ENCODE data around the gene RTL10.

Gene RTL10

DNA sequence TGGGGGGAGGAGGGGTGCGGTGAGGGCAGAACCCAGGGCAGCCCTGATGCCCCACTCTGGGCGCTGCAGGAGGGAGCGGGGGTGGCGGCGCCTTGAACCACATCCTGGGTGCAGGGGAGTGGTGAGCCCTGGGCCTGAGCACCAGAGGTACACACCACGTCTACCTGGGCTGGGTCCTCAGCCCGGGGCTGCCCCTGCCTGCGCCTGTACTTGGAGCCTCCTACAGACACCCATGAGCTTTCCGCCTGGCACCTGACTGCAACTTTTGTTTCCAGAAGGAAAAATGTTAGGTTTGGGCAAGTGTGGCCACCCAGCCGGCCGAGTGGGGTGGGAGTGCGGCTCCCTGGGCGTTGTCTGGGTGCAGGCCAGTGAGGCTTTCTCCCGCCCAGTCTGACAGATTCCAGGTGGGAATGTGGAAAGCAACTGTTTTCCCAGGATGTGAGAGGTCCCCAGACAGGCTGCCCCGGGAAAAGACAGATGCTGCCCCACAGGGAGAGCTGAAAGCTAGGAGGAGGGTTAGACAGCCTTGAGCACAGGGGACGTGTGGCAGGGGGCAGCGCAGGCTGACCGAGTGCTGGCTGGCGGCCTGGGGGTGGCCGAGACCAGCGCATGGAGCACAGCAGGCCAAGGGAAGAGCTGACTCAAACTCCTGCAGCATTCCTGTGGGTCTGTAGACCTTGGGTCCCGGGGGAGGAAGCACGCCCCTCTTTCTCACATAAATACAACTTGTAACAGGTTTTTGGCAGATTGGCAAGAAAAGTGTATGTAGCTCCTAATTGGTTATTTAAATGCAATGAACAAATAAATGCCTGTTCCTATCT, 44.1 kb downstream of the RTL10 start:
- Histone ChIP-seq H3K9me3 (ENCODE audit: control insufficient read depth in 2 of 2, low read length in 2 of 2) (no peaks in the 10 kb centered on the region), H3K27me3 (ENCODE audit: control insufficient read depth in 1 of 2, insufficient read depth in 2 of 2, low read length in 2 of 2) (no peaks in the 10 kb centered on the region), H3K4me3 (ENCODE audit: low read length in 2 of 2) (no peak overlapping the region), H3K4me1 (ENCODE audit: control insufficient read depth, insufficient read depth, low read length) (peaks cover 3% of the 10 kb centered on the region), H3K9ac (ENCODE audit: low read length in 2 of 2) (no peak overlapping the region), H3K36me3 (ENCODE audit: control insufficient read depth in 2 of 2, insufficient read depth in 2 of 2, low read length in 2 of 2) (no peaks in the 10 kb centered on the region), H3K27ac (ENCODE audit: low read length) (no peak overlapping the region)

GRCh38 chr22:19809741-19810140, 44.9 kb downstream of the RTL10 start:
- Histone ChIP-seq H3K4me1 (ENCODE audit: control insufficient read depth, insufficient read depth, low read length) (peaks cover 3% of the 10 kb centered on the region), H3K4me3 (ENCODE audit: low read length in 2 of 2) (no peak overlapping the region), H3K27me3 (ENCODE audit: control insufficient read depth in 1 of 2, insufficient read depth in 2 of 2, low read length in 2 of 2) (no peaks in the 10 kb centered on the region), H3K27ac (ENCODE audit: low read length) (no peak overlapping the region), H3K36me3 (ENCODE audit: control insufficient read depth in 2 of 2, insufficient read depth in 2 of 2, low read length in 2 of 2) (no peaks in the 10 kb centered on the region), H3K9ac (ENCODE audit: low read length in 2 of 2) (no peak overlapping the region), H3K9me3 (ENCODE audit: control insufficient read depth in 2 of 2, low read length in 2 of 2) (no peaks in the 10 kb centered on the region)

GRCh38 chr22:19808873-19809478, 45.7 kb downstream of the RTL10 start:
- H3K9me3 ChIP-seq (ENCODE audit: control insufficient read depth in 2 of 2, low read length in 2 of 2): no peaks in the 10 kb centered on the region
- no peaks in the 10 kb centered on the region for H3K27me3 ChIP-seq (ENCODE audit: control insufficient read depth in 1 of 2, insufficient read depth in 2 of 2, low read length in 2 of 2)
- no peak overlapping the region for H3K9ac ChIP-seq (ENCODE audit: low read length in 2 of 2)
- H3K4me3 ChIP-seq (ENCODE audit: low read length in 2 of 2): no peak overlapping the region
- H3K27ac ChIP-seq (ENCODE audit: low read length): no peak overlapping the region
- H3K36me3 ChIP-seq (ENCODE audit: control insufficient read depth in 2 of 2, insufficient read depth in 2 of 2, low read length in 2 of 2): no peaks in the 10 kb centered on the region
- peaks cover 3% of the 10 kb centered on the region for H3K4me1 ChIP-seq (ENCODE audit: control insufficient read depth, insufficient read depth, low read length)

DNA sequence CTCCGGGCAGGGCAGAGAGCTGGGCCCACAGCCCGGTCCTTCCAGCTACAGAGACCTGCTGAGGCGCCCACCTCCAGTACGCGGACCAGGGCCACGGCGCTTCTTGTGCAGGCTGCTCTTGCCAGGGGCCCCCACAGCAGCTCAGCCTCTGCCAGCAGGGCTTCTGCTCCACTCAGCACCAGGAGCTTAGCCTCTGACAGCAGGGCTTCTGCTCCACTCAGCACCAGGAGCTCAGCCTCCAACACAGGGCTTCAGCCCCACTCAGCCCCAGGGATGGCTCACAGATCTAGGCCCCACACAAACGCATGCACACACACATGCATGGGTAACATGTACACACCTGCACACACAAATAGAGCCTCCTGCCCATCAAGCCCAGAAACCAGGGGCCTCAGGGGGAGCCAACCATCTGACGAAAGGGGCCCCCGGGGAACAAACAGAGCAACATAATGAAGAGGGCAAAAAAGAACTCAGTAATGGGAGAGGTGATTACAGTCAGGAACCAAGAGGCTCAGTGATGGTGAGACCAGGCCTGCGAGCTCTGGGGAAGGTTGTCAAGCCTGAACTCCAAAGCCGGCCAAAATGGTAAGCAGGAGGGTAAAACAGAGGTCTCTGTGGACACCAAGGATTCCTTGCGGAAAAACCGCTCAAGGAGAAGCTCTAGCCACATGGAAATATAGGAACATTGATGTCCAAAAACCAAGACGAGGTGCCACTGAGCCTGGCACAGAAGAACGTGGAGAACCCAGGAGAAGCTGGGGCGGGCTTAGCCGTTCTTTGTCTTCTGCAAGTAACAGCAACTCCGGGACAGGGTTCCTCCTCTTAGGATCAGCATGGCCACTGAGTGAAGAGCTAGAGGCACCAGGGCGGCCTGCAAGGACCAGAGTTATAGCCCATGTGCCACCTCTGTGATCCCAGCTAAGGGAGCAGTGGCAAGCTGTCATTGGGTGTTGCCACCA, 46.5 kb downstream of the RTL10 start:
- Histone ChIP-seq H3K9me3 (ENCODE audit: control insufficient read depth in 2 of 2, low read length in 2 of 2) (no peaks in the 10 kb centered on the region), H3K27ac (ENCODE audit: low read length) (no peak overlapping the region), H3K4me3 (ENCODE audit: low read length in 2 of 2) (no peak overlapping the region), H3K9ac (ENCODE audit: low read length in 2 of 2) (no peak overlapping the region), H3K27me3 (ENCODE audit: control insufficient read depth in 1 of 2, insufficient read depth in 2 of 2, low read length in 2 of 2) (no peaks in the 10 kb centered on the region), H3K36me3 (ENCODE audit: control insufficient read depth in 2 of 2, insufficient read depth in 2 of 2, low read length in 2 of 2) (no peaks in the 10 kb centered on the region), H3K4me1 (ENCODE audit: control insufficient read depth, insufficient read depth, low read length) (peaks cover 3% of the 10 kb centered on the region)

DNA sequence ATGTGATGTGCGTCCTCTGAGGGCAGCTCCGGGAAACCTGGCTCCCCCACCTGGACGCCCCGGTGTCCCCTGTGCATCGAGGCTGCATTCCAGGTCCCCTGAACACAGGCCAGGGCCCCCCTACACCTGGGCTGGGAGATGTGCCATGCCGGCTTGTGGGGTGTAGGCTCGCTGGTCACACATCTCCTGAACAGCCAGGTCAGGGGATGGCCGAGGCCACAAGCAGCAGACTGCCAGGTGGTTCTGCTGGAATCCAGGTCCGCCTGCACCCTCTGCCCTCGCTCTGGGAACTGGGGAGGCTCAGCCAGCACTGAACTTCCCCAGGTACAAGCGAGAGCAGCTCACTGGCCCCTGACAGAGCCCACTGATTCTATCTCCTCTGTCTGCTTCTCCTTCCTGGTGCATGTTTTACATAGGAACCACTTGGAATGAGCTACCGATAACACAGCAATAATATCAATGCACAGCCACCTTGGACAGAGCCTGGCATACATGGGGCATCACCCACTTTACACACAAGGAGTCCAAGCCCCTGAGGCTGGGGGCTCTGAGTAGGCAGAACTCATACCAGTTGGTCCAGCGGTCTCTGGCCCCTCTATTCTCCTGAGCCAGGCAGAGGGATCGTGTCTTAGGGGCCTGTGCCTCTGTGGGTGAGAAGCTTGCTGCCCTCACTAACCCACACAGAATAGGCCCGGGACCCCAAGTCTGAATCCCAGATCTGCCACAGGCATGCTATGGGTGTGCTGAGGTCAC, 47.3 kb downstream of the RTL10 start:
- H3K27me3 ChIP-seq (ENCODE audit: control insufficient read depth in 1 of 2, insufficient read depth in 2 of 2, low read length in 2 of 2): no peaks in the 10 kb centered on the region
- H3K4me1 ChIP-seq (ENCODE audit: control insufficient read depth, insufficient read depth, low read length): peaks cover 3% of the 10 kb centered on the region
- H3K4me3 ChIP-seq (ENCODE audit: low read length in 2 of 2): no peak overlapping the region
- no peak overlapping the region for H3K27ac ChIP-seq (ENCODE audit: low read length)
- H3K9ac ChIP-seq (ENCODE audit: low read length in 2 of 2): no peak overlapping the region
- no peaks in the 10 kb centered on the region for H3K36me3 ChIP-seq (ENCODE audit: control insufficient read depth in 2 of 2, insufficient read depth in 2 of 2, low read length in 2 of 2)
- H3K9me3 ChIP-seq (ENCODE audit: control insufficient read depth in 2 of 2, low read length in 2 of 2): no peaks in the 10 kb centered on the region

DNA sequence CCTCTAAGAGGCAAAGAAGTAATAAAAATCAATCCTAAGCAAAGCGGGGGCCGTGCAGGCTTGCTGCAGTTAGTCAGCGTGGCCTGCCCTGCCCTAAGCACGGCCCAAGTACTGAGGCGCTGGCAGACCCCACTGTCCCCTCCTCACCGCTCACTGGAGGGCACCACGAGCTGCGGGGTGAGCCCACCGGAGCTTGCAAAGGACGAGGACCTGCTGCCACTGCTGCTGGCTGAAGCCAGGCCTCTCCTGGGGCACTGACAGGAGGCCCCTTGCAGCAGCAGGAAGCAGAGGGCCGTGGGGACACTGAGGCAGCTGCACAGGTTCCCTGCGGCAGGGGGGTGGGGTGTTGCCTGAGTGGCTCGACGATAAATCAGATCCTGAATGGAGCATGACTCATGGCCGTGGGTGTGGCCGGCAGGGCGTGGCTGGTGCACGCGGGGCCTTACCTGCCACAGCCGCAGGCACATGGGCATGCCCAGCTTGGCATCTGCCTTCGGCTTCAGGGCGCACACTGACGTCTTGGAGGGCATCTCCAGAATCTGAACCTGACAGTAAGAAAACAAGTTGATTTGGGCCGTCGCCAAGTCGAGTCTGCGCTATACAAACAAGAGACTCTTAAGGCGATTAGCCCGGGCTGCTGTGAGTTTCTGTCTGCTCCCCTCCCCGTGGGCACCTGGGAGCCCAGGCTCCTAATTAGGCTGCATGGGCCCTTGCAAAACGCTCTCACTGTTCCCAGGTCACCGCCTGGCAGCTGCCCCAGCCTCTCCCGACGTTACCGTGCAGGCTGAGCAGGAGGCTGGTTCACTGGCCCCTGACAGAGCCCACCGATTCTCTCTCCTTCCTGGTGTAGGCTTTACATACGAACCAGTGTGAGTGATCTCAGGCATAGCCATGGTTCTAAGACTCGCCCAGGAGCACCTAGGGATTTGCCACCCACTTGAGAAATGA, 48.2 kb downstream of the RTL10 start:
- Histone ChIP-seq H3K27me3 (ENCODE audit: control insufficient read depth in 1 of 2, insufficient read depth in 2 of 2, low read length in 2 of 2) (no peaks in the 10 kb centered on the region), H3K9ac (ENCODE audit: low read length in 2 of 2) (no peak overlapping the region), H3K4me1 (ENCODE audit: control insufficient read depth, insufficient read depth, low read length) (peaks cover 11% of the 10 kb centered on the region), H3K4me3 (ENCODE audit: low read length in 2 of 2) (no peak overlapping the region), H3K36me3 (ENCODE audit: control insufficient read depth in 2 of 2, insufficient read depth in 2 of 2, low read length in 2 of 2) (no peaks in the 10 kb centered on the region), H3K9me3 (ENCODE audit: control insufficient read depth in 2 of 2, low read length in 2 of 2) (no peaks in the 10 kb centered on the region), H3K27ac (ENCODE audit: low read length) (no peak overlapping the region)

- Histone ChIP-seq H3K27me3 (ENCODE audit: control insufficient read depth in 1 of 2, insufficient read depth in 2 of 2, low read length in 2 of 2) (no peaks in the 10 kb centered on the region), H3K36me3 (ENCODE audit: control insufficient read depth in 2 of 2, insufficient read depth in 2 of 2, low read length in 2 of 2) (no peaks in the 10 kb centered on the region), H3K4me1 (ENCODE audit: control insufficient read depth, insufficient read depth, low read length) (peaks cover 14% of the 10 kb centered on the region), H3K4me3 (ENCODE audit: low read length in 2 of 2) (no peak overlapping the region), H3K9ac (ENCODE audit: low read length in 2 of 2) (no peak overlapping the region), H3K9me3 (ENCODE audit: control insufficient read depth in 2 of 2, low read length in 2 of 2) (no peaks in the 10 kb centered on the region), H3K27ac (ENCODE audit: low read length) (no peak overlapping the region)
These were observed 48.9 kb downstream of the RTL10 start for GRCh38 chr22:19805821-19806212.

Measured in stomach smooth muscle (tissue), 2 donors.